GM12891 (cell line): ENCODE results near the gene RNPEP.

Source experiments
- DNase-seq: peaks from one replicate; pipeline ENCODE4 v3.0.0; 2011; ENCODE audit warnings: low spot score; ENCODE audit not compliant: insufficient read length
- FAIRE-seq: peaks from 2 replicates; lab custom pipeline; 2011; peaks lifted over from hg19 to GRCh38; lab: Jason Lieb, UNC
- PAX5 ChIP-seq: IDR thresholded peaks from 2 replicates; pipeline ENCODE4 v1.6.1; 2011; ENCODE audit warnings: low read length, moderate library complexity, mild to moderate bottlenecking; ENCODE audit not compliant: insufficient read depth, severe bottlenecking
- POLR2A ChIP-seq: IDR thresholded peaks from 2 replicates; pipeline ENCODE4 v1.6.1; 2011; ENCODE audit warnings: low read depth, low read length, control low read depth
- POLR2AphosphoS5 ChIP-seq: IDR thresholded peaks from 2 replicates; pipeline ENCODE4 v1.6.1; 2011; ENCODE audit warnings: low read depth, low read length, control low read depth
- POU2F2 ChIP-seq: IDR thresholded peaks from 2 replicates; pipeline ENCODE4 v1.6.1; 2011; ENCODE audit warnings: low read depth, mild to moderate bottlenecking, control low read depth, low read length, moderate library complexity
- SPI1 ChIP-seq: IDR thresholded peaks from 2 replicates; pipeline ENCODE4 v1.6.1; 2011; ENCODE audit warnings: low read depth, low read length, control low read depth
- TAF1 ChIP-seq: IDR thresholded peaks from 2 replicates; pipeline ENCODE4 v1.6.1; 2011; ENCODE audit warnings: low read depth, low read length, control low read depth

Gene RNPEP

GRCh38 chr1:201985355-201985754 lies 2.9 kb downstream of the RNPEP start:
- TF ChIP-seq SPI1 (no peak), POLR2A (no peak), POU2F2 (no peak), POLR2AphosphoS5 (no peak), TAF1 (no peak), PAX5 (no peak)
- FAIRE-seq, result no peak

DNA sequence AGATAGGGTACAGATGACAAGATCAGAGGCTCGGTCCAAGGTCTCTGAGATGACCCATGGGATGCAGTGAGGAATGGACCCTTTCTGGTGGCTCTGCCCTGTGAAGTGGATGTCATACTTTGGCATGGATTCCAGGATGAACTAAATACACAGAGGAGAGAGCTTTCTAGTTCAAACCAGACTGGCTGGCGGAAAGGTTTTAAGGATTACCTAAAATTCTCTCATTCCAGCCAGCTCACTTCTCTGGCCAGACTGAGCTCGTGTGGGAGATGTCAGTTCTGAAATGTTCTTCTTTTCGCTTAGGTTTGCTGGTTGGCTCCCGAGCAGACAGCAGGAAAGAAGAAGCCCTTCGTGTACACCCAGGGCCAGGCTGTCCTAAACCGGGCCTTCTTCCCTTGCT lies 6.2 kb downstream of the RNPEP start:
- TF ChIP-seq PAX5 (no peak), TAF1 (no peak), POLR2A (no peak), POU2F2 (no peak), POLR2AphosphoS5 (no peak), SPI1 (no peak)
- DNase-seq, result no peak
- no peak for FAIRE-seq

More at GRCh38 chr1:201985355-201985754, 2.9 kb downstream of the RNPEP start:
- no peak for DNase-seq

DNA sequence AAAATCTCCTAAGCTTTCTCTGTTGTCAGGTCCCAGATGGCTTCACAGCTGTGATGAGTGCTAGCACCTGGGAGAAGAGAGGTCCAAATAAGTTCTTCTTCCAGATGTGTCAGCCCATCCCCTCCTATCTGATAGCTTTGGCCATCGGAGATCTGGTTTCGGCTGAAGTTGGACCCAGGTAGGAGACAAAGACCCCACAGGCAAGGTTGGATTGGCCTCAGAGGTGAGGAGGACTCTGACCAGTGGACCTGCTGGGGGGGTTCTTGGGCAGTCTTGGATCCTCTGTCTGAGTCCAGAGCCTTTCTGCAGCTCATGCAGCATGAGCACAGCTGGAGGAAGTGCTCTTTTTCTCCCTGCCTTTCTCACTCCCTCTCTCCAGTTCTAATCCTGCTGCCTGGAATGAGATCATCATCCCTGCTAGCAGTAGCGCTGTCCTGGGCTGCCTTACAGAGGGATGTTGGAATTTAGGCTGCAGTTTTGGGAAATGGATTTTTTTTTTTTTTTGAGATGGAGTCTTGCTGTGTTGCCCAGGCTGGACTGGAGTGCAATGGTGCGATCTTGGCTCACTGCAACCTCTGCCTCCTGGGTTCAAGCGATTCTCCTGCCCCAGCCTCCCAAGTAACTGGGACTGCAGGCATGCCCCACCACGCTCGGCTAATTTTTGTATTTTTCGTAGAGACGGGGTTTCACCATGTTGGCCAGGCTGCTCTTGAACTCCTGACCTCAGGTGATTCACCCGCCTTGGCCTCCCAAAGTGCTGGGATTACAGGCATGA lies 7.1 kb downstream of the RNPEP start:
- FAIRE-seq (no peak), DNase-seq (no peak)
- TF ChIP-seq TAF1 (no peak), PAX5 (no peak), POLR2A (no peak), SPI1 (no peak), POU2F2 (no peak), POLR2AphosphoS5 (no peak)

GRCh38 chr1:201990427-201990826 lies 8.0 kb downstream of the RNPEP start:
- FAIRE-seq, result no peak

DNA sequence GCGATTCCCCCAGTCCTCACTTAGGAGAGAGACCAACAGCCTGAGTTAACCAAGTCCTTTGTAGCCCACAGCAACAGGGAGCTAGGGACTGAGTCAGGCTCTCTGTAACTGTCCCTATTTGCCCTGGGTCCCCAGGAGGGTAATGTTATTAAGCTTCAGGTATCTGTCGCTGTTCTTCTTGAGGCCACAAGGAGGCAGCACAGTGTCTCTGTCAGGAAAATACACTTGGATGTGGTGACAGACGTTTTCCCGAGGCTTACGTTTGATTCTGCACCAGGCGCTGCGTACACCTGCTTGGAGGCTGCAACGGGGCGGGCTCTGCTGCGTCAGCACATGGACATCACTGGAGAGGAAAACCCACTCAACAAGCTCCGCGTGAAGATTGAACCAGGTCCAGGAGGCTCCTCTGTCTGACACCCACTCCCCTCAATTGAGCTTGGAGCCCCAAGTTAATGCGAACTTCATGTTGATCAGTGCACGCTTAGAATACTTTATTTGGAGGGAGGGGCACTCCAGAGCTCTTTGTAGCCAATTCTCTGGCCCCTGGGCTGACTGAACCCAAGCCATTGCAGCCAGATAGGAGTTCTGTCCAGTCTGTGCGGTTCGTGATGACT lies 17.3 kb downstream of the RNPEP start:
- TF ChIP-seq SPI1 (no peak), PAX5 (no peak), POU2F2 (no peak), TAF1 (no peak), POLR2A (no peak), POLR2AphosphoS5 (no peak)
- FAIRE-seq, result peak; percentile 69
- peak; percentile 52 for DNase-seq

More at GRCh38 chr1:201990427-201990826, 8.0 kb downstream of the RNPEP start:
- no peak for TF ChIP-seq POLR2A
- TF ChIP-seq SPI1, result no peak
- TF ChIP-seq TAF1, result no peak
- TF ChIP-seq PAX5, result no peak
- no peak for DNase-seq

DNA sequence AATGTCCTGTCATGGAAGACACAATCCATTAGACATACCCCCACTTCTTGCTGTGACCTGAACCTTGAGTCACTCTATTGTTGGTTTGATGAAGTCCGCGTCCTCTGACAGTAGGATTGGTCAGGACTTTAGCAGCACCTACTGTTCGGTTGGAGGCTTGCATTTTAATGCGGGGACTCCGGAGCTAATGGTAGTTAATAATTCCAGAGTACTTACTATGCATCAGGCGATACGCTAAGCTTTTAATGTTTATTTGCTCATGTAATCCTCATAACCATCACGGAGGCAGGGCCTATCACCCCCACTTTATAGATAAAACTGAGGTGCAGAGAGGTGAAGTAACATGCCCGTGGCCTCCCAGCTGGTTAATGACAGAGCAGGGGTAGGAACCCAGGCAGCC lies 20.1 kb downstream of the RNPEP start:
- FAIRE-seq, result no peak
- no peak for DNase-seq
- TF ChIP-seq SPI1 (no peak), POLR2AphosphoS5 (no peak), PAX5 (no peak), TAF1 (no peak), POLR2A (no peak), POU2F2 (no peak)

DNA sequence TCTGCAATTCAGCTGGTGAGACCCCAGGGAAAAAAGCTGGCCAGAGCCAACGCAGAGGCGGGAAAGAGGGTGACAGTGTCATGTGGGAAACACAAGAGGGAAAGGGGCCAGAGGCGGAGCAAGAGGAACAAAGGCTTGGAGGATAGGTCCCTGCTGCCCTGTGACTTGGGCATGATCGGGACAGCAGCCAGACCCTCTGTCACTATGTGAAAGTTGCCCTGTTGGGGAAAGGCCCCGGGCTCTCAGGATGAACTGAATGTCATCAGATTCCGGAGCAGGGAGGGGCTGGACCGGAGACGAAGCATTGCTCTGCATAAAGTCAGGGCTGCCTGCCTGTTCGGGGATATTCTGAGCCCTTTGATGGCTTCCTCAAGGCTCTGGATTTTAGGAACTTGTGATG lies 22.3 kb downstream of the RNPEP start:
- DNase-seq (no peak), FAIRE-seq (no peak)
- TF ChIP-seq POLR2A (no peak), TAF1 (no peak), PAX5 (no peak), SPI1 (no peak), POU2F2 (no peak), POLR2AphosphoS5 (no peak)

GRCh38 chr1:202005958-202006357 lies 23.5 kb downstream of the RNPEP start:
- TF ChIP-seq PAX5, result no peak
- TF ChIP-seq SPI1, result no peak
- TF ChIP-seq TAF1, result no peak
- no peak for TF ChIP-seq POLR2A
- TF ChIP-seq POLR2AphosphoS5, result no peak
- TF ChIP-seq POU2F2, result no peak
- DNase-seq (no peak), FAIRE-seq (no peak)

DNA sequence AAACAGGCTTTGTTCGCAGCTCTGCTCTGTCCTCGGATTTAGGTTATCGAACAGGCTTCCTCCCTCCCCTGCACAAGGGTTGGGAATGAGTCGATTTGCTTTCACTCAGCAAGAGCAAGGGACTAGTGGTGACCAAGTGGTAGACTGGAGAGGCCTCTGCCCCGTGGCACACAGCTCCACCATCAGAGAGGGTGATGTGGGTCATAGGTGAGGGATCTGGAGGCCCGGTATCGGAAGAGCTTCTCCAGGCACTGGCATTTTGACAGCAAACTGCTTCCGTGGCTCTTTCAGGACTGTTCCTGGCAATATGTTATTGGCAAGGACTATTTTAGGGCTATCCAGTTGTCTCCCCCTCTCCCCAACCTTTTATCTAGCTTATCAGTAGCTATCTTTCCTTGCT lies 24.9 kb downstream of the RNPEP start:
- FAIRE-seq, result no peak

More for the DNA sequence above, 24.9 kb downstream of the RNPEP start:
- TF ChIP-seq POU2F2, result no peak
- TF ChIP-seq POLR2A, result no peak
- TF ChIP-seq TAF1, result no peak
- no peak for TF ChIP-seq SPI1
- no peak for TF ChIP-seq POLR2AphosphoS5
- TF ChIP-seq PAX5, result no peak
- DNase-seq, result no peak
